ENCODE results near the gene MUC12. TPM values are rescaled to one million over a fixed set of nuclear protein-coding genes. Genes with fewer than 3 reads are reported as not detected.
"Not testable (repeated sequence)": the region's sequence is repeated elsewhere in the genome, so short reads cannot be mapped to it uniquely, and the experiment has no call there.

The MUC12 gene
- total and polyA plus RNA-seq, 12 donors: 0.49 TPM; not detected in 11

GRCh38 chr7:101059620-101059942, 90.2 kb downstream of the MUC12 start:
- Histone ChIP-seq H3K36me3 (no peaks in the 10 kb centered on the region), H3K27me3 (peaks cover 0 to 83% (median 64%) of the 10 kb centered on the region in 7 donors), H3K4me3 (no peak overlapping the region), H3K27ac (no peak overlapping the region), H3K4me1 (no peaks in the 10 kb centered on the region), H3K9me3 (no peaks in the 10 kb centered on the region)
- TF ChIP-seq CTCF (IDR thresholded peaks at IDR 0.05): no peak
- DNase-seq: no peak
- intact Hi-C loops (cut with DNase I): loop anchor here (1.0 to 10.0 kb wide), 8 partner anchors 92 to 165 kb away; partner anchors contain the start of genes MUC12 (in 5 of the 10) and ACHE (in 1 of the 10)
- WGBS, 2 donors: 33 to 35% methylated on average over 9 of the region's 9 CpGs
- no peak for ATAC-seq

GRCh38 chr7:101060992-101061391, 91.6 kb downstream of the MUC12 start:
- no peak overlapping the region for H3K27ac ChIP-seq
- H3K36me3 ChIP-seq: no peaks in the 10 kb centered on the region
- DNase-seq (no peak), ATAC-seq (no peak)
- WGBS, 2 donors: 73 to 74% methylated on average over 5 of the region's 5 CpGs
- H3K27me3 ChIP-seq: peaks cover 0 to 84% (median 71%) of the 10 kb centered on the region in 7 donors
- intact Hi-C loops (cut with DNase I): no loop called here
- H3K4me3 ChIP-seq: no peak overlapping the region
- no peaks in the 10 kb centered on the region for H3K9me3 ChIP-seq
- no peaks in the 10 kb centered on the region for H3K4me1 ChIP-seq
- no peak for TF ChIP-seq CTCF (IDR thresholded peaks at IDR 0.05)

GRCh38 chr7:101064176-101064550, 94.8 kb downstream of the MUC12 start:
- H3K4me3 ChIP-seq; H3K9me3 ChIP-seq; H3K36me3 ChIP-seq; ATAC-seq; DNase-seq; intact Hi-C loops (cut with DNase I); H3K27ac ChIP-seq; H3K4me1 ChIP-seq: not testable (repeated sequence)
- H3K27me3 ChIP-seq: peaks cover 0 to 77% (median 64%) of the 10 kb centered on the region in 7 donors
- WGBS, 2 donors: 73 to 75% methylated on average over 9 of the region's 9 CpGs

GRCh38 chr7:101065162-101065561, 95.8 kb downstream of the MUC12 start:
- H3K27me3 ChIP-seq: peaks cover 0 to 77% (median 55%) of the 10 kb centered on the region in 7 donors
- ATAC-seq; H3K4me1 ChIP-seq; H3K9me3 ChIP-seq; DNase-seq; H3K36me3 ChIP-seq; H3K27ac ChIP-seq; intact Hi-C loops (cut with DNase I); H3K4me3 ChIP-seq: not testable (repeated sequence)
- WGBS, 2 donors: 75 to 77% methylated on average over 3 of the region's 3 CpGs

GRCh38 chr7:101066141-101066832, 96.9 kb downstream of the MUC12 start:
- no peak for TF ChIP-seq CTCF (IDR thresholded peaks at IDR 0.05)
- Histone ChIP-seq H3K27ac (peak overlapping the region in 1 of 10 donors; percentile 4), H3K9me3 (no peaks in the 10 kb centered on the region), H3K4me3 (no peak overlapping the region), H3K4me1 (no peaks in the 10 kb centered on the region), H3K27me3 (peaks cover 0 to 73% (median 45%) of the 10 kb centered on the region in 7 donors), H3K36me3 (no peaks in the 10 kb centered on the region)
- WGBS, 2 donors: 28 to 36% methylated on average over 15 of the region's 15 CpGs
- ATAC-seq (peak in 6 of 8 donors; percentile 25 to 80 (median 67)), DNase-seq (peak; percentile 30 to 44)
- intact Hi-C loops (cut with DNase I): no loop called here
